ENCODE results near the gene ARHGAP22. TPM values are rescaled to one million over a fixed set of nuclear protein-coding genes. Genes with fewer than 3 reads are reported as not detected.

The ARHGAP22 gene
- total RNA-seq, 1 experiment from 2014 or later: 1.8 TPM

- Histone ChIP-seq H3K9me3 (ENCODE audit: control insufficient read depth, insufficient read depth, low read depth, low read length) (no peaks in the 10 kb centered on the region), H3K4me1 (ENCODE audit: control insufficient read depth, insufficient read depth, low read length) (no peaks in the 10 kb centered on the region), H3K4me3 (ENCODE audit: low read depth in 2 of 2, low read length in 2 of 2) (no peak overlapping the region), H3K27me3 (ENCODE audit: control insufficient read depth, insufficient read depth, low read length) (no peaks in the 10 kb centered on the region), H3K36me3 (ENCODE audit: control insufficient read depth, insufficient read depth, low read length) (no peaks in the 10 kb centered on the region), H3K27ac (ENCODE audit: low read length) (no peak overlapping the region)
- BruUV-seq (replicated peaks): no TSS peak
- no peak for DNase-seq (ENCODE audit: low read depth, low spot score)
- TF ChIP-seq POLR2AphosphoS5 (IDR thresholded peaks at IDR 0.05; ENCODE audit: low read depth, low read length): no peak
- TF ChIP-seq TCF7L2 (IDR thresholded peaks at IDR 0.05; ENCODE audit: low read depth, low read length): no peak
- no peak for TF ChIP-seq CTCF (IDR thresholded peaks at IDR 0.05)
- no peak for TF ChIP-seq SIN3A (IDR thresholded peaks at IDR 0.05; ENCODE audit: borderline replicate concordance, insufficient read depth, low read depth, low read length)
- no peak for TF ChIP-seq REST (IDR thresholded peaks at IDR 0.05; ENCODE audit: insufficient read depth in 1 of 2, low read depth in 2 of 2, low read length in 1 of 2)
- intact Hi-C loops (cut with micrococcal nuclease; ENCODE audit: unreplicated experiment): loop anchor here (10.0 kb wide), 1 partner anchor 62 kb away; no protein-coding TSS in a partner anchor
- ChIA-PET CTCF (no interaction called here), POLR2A (no interaction called here)
- in situ Hi-C loops (cut with HindIII; ENCODE audit: low pct_unique_long_range_greater_than_20kb, low sequenced_read_pairs): no loop called here
- no peak for ATAC-seq
These were observed 162.1 kb downstream of the ARHGAP22 start for GRCh38 chr10:48442809-48443177.

- no peak for TF ChIP-seq REST (IDR thresholded peaks at IDR 0.05; ENCODE audit: insufficient read depth in 1 of 2, low read depth in 2 of 2, low read length in 1 of 2)
- TF ChIP-seq SIN3A (IDR thresholded peaks at IDR 0.05; ENCODE audit: borderline replicate concordance, insufficient read depth, low read depth, low read length): no peak
- TF ChIP-seq POLR2AphosphoS5 (IDR thresholded peaks at IDR 0.05; ENCODE audit: low read depth, low read length): no peak
- no peak for TF ChIP-seq CTCF (IDR thresholded peaks at IDR 0.05)
- TF ChIP-seq TCF7L2 (IDR thresholded peaks at IDR 0.05; ENCODE audit: low read depth, low read length): no peak
- Histone ChIP-seq H3K36me3 (ENCODE audit: control insufficient read depth, insufficient read depth, low read length) (no peaks in the 10 kb centered on the region), H3K27ac (ENCODE audit: low read length) (no peak overlapping the region), H3K9me3 (ENCODE audit: control insufficient read depth, insufficient read depth, low read depth, low read length) (no peaks in the 10 kb centered on the region), H3K4me1 (ENCODE audit: control insufficient read depth, insufficient read depth, low read length) (no peaks in the 10 kb centered on the region), H3K27me3 (ENCODE audit: control insufficient read depth, insufficient read depth, low read length) (no peaks in the 10 kb centered on the region), H3K4me3 (ENCODE audit: low read depth in 2 of 2, low read length in 2 of 2) (no peak overlapping the region)
- POLR2A ChIA-PET: no interaction called here
- in situ Hi-C loops (cut with HindIII; ENCODE audit: low pct_unique_long_range_greater_than_20kb, low sequenced_read_pairs): no loop called here
- DNase-seq (ENCODE audit: low read depth, low spot score) (no peak), ATAC-seq (no peak)
- intact Hi-C loops (cut with micrococcal nuclease; ENCODE audit: unreplicated experiment): loop anchor here (10.0 kb wide), 1 partner anchor 63 kb away; no protein-coding TSS in a partner anchor
- no TSS peak for BruUV-seq (replicated peaks)
- CTCF ChIA-PET: no interaction called here
These were observed 162.6 kb downstream of the ARHGAP22 start for GRCh38 chr10:48442090-48442808.
